Uterus (tissue), 2 donors: Measurements from ENCODE around the gene CHST8.

Experiments
- POLR2A ChIP-seq, 2 donors: fragments of 450-650 bp; IDR thresholded peaks; one replicate each; pipeline ENCODE4 v1.6.1; 2016; ENCODE audit warnings: antibody characterized with exemption in 2 of 2, mild to moderate bottlenecking in 1 of 2, moderate library complexity in 1 of 2
- TF ChIP-seq, protein P1 (sequence below), 4 experiments: fragments of 200-600 bp in 2 of 4; fragments of 450-650 bp in 2 of 4; sonication (generic) in 2 of 4; IDR thresholded peaks; one replicate each; pipeline ENCODE4 v1.5.1; 2016 to 2019; ENCODE audit warnings: antibody characterized with exemption in 4 of 4, mild to moderate bottlenecking in 2 of 4, moderate library complexity in 1 of 4

DNA sequence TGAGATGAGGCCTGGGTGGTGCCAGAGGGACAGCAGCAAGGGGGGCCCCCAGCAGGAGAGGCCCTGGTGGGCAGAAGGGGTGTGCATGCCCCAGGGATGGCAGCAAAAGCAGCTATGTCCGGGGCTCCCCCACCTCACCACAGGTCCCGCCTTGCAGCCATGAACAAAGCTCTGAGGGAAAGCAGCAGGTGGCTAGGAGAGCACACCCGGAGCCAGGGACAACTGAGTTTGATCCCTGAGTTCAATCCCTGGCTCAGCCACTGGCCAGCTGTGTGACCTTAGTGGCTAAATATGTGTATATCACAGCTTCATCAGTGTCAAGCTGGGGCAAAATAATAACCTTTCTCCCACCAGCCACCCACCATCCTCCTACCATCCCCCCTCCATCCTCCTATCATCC is 127.3 kb downstream of the CHST8 start:
- TF ChIP-seq, protein P1, sequence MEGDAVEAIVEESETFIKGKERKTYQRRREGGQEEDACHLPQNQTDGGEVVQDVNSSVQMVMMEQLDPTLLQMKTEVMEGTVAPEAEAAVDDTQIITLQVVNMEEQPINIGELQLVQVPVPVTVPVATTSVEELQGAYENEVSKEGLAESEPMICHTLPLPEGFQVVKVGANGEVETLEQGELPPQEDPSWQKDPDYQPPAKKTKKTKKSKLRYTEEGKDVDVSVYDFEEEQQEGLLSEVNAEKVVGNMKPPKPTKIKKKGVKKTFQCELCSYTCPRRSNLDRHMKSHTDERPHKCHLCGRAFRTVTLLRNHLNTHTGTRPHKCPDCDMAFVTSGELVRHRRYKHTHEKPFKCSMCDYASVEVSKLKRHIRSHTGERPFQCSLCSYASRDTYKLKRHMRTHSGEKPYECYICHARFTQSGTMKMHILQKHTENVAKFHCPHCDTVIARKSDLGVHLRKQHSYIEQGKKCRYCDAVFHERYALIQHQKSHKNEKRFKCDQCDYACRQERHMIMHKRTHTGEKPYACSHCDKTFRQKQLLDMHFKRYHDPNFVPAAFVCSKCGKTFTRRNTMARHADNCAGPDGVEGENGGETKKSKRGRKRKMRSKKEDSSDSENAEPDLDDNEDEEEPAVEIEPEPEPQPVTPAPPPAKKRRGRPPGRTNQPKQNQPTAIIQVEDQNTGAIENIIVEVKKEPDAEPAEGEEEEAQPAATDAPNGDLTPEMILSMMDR (IDR thresholded peaks at IDR 0.05) = no peak
- TF ChIP-seq POLR2A (IDR thresholded peaks at IDR 0.05) = no peak
